GM12873 (cell line): Measurements from ENCODE around the gene EHD4.

Source experiments
- TF ChIP-seq, protein P1 (sequence below): IDR thresholded peaks from 2 replicates; pipeline ENCODE4 v1.5.1; 2012; ENCODE audit warnings: low read depth, mild to moderate bottlenecking, moderate library complexity, low read length, control low read depth; ENCODE audit not compliant: insufficient read depth; ENCODE audit errors: missing control alignments

EHD4 gene

DNA sequence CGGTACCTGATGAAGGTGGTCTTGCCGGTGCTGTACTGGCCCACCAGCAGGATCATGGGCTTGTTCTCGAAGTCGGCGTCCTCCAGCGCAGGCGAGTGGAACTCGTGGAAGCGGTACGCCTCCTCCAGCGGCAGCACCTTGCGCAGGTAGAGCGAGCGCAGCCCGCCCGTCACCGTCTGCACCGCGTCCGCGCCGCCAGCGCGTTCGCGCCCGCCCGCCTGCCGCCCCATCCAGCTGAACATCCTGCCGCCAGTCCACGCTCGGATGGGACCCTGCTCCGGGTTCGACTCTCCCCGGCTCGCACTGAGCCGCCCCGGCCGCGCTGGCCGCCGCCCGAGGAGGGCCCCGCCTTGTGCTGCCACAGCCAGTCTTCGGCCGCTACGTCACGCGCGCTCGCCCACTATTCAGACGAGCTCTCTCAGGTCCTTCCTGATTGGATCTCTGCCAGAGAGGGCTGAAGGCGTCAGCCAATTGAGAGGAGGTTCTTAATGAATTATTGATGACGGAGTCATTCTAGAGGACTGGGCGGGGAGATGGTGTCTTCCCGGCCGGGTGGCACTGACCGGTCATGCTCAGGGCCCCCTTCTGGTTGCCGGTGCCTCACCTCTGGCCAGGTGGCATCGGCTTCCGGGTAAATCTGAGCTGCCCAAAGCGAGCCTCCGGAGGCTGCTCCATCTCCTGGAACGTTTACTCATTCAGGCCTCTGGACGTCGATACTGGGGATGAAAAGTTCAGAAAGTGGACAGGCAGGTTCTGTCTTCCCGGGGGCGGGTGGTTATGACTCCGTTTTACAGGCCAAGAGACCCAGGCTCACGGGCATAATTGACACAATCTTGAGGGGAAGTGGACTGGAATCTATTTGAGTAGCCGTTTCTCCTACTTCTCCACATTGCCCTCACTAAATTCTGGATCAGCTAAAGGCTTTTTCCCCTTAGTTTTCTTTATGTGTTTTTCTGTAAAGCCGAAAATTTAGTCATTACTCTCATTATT is at the start of gene EHD4:
Gene EHD4 (minus strand): TSS at position 305 of the 990 bp plus-strand sequence. CDS start 63 bp downstream, at position 242.
- TF ChIP-seq, protein P1, sequence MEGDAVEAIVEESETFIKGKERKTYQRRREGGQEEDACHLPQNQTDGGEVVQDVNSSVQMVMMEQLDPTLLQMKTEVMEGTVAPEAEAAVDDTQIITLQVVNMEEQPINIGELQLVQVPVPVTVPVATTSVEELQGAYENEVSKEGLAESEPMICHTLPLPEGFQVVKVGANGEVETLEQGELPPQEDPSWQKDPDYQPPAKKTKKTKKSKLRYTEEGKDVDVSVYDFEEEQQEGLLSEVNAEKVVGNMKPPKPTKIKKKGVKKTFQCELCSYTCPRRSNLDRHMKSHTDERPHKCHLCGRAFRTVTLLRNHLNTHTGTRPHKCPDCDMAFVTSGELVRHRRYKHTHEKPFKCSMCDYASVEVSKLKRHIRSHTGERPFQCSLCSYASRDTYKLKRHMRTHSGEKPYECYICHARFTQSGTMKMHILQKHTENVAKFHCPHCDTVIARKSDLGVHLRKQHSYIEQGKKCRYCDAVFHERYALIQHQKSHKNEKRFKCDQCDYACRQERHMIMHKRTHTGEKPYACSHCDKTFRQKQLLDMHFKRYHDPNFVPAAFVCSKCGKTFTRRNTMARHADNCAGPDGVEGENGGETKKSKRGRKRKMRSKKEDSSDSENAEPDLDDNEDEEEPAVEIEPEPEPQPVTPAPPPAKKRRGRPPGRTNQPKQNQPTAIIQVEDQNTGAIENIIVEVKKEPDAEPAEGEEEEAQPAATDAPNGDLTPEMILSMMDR = peak; percentile 42

GRCh38 chr15:42021593-42021992 is 49.2 kb upstream of the EHD4 start:
- TF ChIP-seq, protein P1 = no peak

DNA sequence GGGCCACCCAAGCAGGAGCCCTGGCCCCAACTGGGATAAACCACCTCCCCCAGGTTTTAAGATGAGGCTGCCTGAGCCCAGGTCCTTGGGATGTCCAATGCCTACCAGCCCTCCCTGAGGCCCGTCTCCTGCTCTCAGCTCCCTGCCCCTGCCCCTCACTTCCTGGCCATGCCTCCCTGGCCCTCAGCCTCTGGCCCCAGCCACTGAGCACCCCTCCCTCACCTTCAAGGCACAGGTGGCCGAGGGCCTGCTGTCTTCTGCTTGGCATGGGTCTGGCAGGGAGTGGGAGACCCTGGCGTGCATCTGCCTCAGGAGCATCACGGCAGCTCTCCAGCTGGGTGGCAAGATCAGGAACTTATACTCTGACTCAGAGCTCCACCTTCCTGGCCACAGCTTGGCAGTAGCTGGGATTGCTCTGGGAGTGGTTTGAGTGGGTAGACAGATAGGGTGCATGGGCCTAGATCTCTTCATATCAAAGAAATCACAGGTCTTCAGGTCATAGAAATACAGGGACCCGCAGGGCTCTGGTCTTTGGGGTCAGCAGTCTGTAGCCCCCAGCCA is 48.4 kb upstream of the EHD4 start, which contains the start of gene PLA2G4E:
Gene PLA2G4E (minus strand): TSS at position 330 of the 561 bp plus-strand sequence. CDS start 12 bp downstream, at position 318.
- TF ChIP-seq, protein P1 = no peak

DNA sequence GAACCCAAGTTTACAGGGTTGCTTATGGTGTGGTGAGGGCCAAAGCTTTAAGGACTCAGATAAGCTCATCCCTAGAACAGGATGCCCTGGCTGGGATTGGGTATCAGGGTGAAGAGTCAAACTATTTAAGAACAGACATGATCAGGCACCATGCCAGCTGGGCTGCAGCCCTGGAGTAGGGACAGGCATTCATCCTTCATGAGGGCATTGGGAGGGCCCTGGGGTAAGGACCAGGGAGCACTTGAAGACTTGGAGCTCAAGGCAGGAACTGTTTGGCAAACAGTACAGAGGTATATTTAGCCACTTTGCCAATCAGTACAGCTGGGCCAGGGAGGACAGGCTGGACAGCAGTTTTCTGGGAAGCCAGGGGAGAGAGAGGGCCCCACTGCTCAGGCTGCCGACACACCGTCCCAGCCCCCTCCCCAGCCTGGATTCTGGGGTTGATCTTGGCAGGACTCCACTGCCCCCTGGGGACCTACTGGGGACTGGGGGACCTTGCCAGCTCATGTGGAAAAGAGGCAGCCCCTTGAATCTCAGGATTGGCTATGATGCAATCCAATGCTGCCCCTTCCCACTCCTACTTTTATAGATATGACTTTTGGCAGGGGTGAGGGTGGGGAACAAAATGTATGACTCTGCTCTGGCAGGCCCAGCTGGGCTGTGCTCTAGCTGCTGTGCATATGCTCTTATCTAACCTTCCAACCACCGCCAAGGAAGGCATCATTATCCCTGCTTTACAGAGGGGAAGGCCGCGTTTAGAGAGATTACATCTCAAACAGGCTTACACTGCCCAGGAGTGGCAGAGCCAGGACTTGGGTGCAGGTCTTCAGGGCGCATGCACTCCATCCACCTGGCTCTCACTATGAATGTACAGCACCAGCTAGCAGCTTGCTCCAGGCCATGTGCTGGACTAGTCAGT is 46.2 kb upstream of the EHD4 start:
- TF ChIP-seq, protein P1 = no peak

GRCh38 chr15:42016971-42017370 is 44.6 kb upstream of the EHD4 start:
- TF ChIP-seq, protein P1 = no peak

DNA sequence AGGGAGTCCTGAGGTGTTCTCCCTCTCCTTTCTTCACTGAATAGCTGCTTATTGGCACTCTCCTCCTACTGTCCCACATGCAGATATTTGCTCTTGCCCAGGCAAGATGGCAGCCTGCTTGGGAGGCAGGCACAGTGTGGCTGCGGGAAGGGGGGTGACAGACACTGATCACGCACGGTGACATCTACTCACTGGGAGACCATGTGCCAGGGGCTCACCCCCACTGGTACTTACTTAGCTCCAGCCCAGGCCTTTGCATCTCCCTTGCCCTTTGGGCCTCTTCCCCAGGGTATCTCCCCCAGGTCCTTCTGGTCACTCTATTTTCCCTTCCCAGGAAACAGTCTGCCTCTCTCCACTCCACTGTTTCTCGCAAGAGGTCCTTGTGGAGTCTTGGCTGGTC is 42.0 kb upstream of the EHD4 start:
- TF ChIP-seq, protein P1 = no peak
